ENCODE data around the gene TEX101. TPM values are rescaled to one million over a fixed set of nuclear protein-coding genes. Genes with fewer than 3 reads are reported as not detected.

The TEX101 gene
- total RNA-seq, 1 donor from 2014 or later, result not detected

GRCh38 chr19:43423779-43424178 lies 9.1 kb downstream of the TEX101 start:
- Mint-ChIP-seq H3K27me3 (ENCODE audit: unreplicated experiment) (peaks cover 2% of the 10 kb centered on the region), H3K4me3 (ENCODE audit: unreplicated experiment) (no peak overlapping the region), H3K4me1 (ENCODE audit: low read depth, unreplicated experiment) (no peaks in the 10 kb centered on the region), H3K36me3 (ENCODE audit: unreplicated experiment) (no peaks in the 10 kb centered on the region), H3K27ac (ENCODE audit: unreplicated experiment) (no peak overlapping the region), H3K9me3 (ENCODE audit: unreplicated experiment) (no peaks in the 10 kb centered on the region)
- no peak for TF ChIP-seq CTCF (IDR thresholded peaks at IDR 0.05; ENCODE audit: partially characterized antibody, unreplicated experiment)
- no peak for DNase-seq

DNA sequence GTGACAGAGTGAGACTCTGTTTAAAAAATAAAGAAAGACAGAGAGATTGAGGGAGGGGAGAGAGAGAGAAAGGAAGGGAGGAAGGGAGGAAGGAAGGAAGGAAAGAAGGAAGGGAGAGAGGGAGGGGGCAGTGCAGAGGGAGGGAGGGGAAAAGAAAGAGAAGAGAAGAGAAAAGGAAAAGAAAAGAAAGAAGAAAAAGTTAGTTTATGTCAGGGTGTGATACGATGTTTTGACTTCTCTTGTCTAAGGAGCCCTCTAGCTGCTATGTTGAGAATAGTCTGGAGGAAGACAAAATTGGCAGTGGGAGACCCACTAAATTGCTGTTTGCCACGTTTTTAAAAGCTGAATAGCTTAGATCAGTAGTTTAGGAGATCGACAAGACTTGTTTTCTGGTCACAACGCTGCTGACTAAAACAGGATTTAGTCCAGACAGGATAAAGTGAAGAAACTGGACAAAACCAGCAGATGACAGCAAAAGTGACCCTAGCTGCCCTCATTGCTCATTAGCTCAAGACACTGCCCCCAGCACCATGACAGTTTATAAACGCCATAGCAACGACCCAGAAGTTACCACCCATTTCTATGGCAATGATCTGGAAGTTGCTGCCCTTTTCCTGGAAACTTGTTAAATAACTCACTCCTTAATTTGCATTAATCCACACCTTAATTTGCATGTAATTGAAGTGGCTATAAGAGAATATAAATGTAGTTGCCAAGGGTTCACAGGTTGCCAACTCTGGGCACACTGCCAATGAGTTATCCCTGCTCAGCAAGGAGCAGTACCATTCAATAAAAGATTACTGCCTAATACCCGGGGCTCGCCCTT lies 11.1 kb downstream of the TEX101 start:
- Mint-ChIP-seq H3K9me3 (ENCODE audit: unreplicated experiment) (no peaks in the 10 kb centered on the region), H3K4me1 (ENCODE audit: low read depth, unreplicated experiment) (no peaks in the 10 kb centered on the region), H3K27me3 (ENCODE audit: unreplicated experiment) (peaks cover 2% of the 10 kb centered on the region), H3K27ac (ENCODE audit: unreplicated experiment) (no peak overlapping the region), H3K36me3 (ENCODE audit: unreplicated experiment) (no peaks in the 10 kb centered on the region), H3K4me3 (ENCODE audit: unreplicated experiment) (no peak overlapping the region)
- TF ChIP-seq CTCF (IDR thresholded peaks at IDR 0.05; ENCODE audit: partially characterized antibody, unreplicated experiment), result peak; percentile 24
- no peak for DNase-seq

GRCh38 chr19:43429395-43429794 lies 14.7 kb downstream of the TEX101 start:
- TF ChIP-seq CTCF (IDR thresholded peaks at IDR 0.05; ENCODE audit: partially characterized antibody, unreplicated experiment), result no peak
- Mint-ChIP-seq H3K4me3 (ENCODE audit: unreplicated experiment) (no peak overlapping the region), H3K36me3 (ENCODE audit: unreplicated experiment) (no peaks in the 10 kb centered on the region), H3K4me1 (ENCODE audit: low read depth, unreplicated experiment) (no peaks in the 10 kb centered on the region), H3K27ac (ENCODE audit: unreplicated experiment) (no peak overlapping the region), H3K9me3 (ENCODE audit: unreplicated experiment) (no peaks in the 10 kb centered on the region), H3K27me3 (ENCODE audit: unreplicated experiment) (peaks cover 2% of the 10 kb centered on the region)
- DNase-seq, result no peak

DNA sequence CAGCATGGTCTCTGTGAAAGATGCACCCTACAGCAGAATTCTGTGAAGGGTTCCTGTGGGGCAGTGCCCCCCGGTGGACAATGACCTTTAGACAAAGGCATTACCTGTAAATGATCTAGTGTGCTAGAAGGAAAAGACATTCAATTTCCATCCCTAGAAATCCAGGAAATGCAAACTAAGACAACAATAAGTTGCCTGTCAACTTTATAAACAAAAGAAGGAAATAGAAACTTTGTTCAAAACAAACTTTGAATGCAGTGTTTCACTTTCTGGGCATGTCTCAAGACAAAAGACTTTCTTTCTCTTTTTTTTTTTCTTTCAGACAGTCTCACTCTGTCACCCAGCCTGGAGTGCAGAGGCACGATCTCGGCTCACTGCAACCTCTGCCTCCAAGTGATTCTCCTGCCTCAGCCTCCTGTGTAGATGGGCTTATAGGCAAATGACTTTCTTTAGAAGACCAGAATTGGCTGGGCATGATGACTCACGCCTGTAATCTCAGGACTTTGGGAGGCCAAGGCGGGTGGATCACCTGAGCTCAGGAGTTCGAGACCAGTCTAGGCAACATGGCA lies 15.5 kb downstream of the TEX101 start:
- no peak for DNase-seq
- no peak overlapping the region for H3K27ac Mint-ChIP-seq (ENCODE audit: unreplicated experiment)
- H3K4me3 Mint-ChIP-seq (ENCODE audit: unreplicated experiment), result no peak overlapping the region
- no peaks in the 10 kb centered on the region for H3K9me3 Mint-ChIP-seq (ENCODE audit: unreplicated experiment)
- no peaks in the 10 kb centered on the region for H3K27me3 Mint-ChIP-seq (ENCODE audit: unreplicated experiment)
- no peaks in the 10 kb centered on the region for H3K4me1 Mint-ChIP-seq (ENCODE audit: low read depth, unreplicated experiment)
- peak; percentile 23 for TF ChIP-seq CTCF (IDR thresholded peaks at IDR 0.05; ENCODE audit: partially characterized antibody, unreplicated experiment)
- H3K36me3 Mint-ChIP-seq (ENCODE audit: unreplicated experiment), result no peaks in the 10 kb centered on the region

GRCh38 chr19:43430976-43431375 lies 16.3 kb downstream of the TEX101 start:
- Mint-ChIP-seq H3K27me3 (ENCODE audit: unreplicated experiment) (no peaks in the 10 kb centered on the region), H3K4me1 (ENCODE audit: low read depth, unreplicated experiment) (no peaks in the 10 kb centered on the region), H3K9me3 (ENCODE audit: unreplicated experiment) (peaks cover 2% of the 10 kb centered on the region), H3K36me3 (ENCODE audit: unreplicated experiment) (peaks cover 3% of the 10 kb centered on the region), H3K4me3 (ENCODE audit: unreplicated experiment) (no peak overlapping the region), H3K27ac (ENCODE audit: unreplicated experiment) (no peak overlapping the region)
- TF ChIP-seq CTCF (IDR thresholded peaks at IDR 0.05; ENCODE audit: partially characterized antibody, unreplicated experiment), result no peak
- no peak for DNase-seq

Data from glutamatergic neuron (in vitro differentiated cells).